ENCODE data around the gene HOXA9. TPM values are rescaled to one million over a fixed set of nuclear protein-coding genes. Genes with fewer than 3 reads are reported as not detected.

The HOXA9 gene
- total RNA-seq, 1 donor from 2014 or later = 9.6 TPM

DNA sequence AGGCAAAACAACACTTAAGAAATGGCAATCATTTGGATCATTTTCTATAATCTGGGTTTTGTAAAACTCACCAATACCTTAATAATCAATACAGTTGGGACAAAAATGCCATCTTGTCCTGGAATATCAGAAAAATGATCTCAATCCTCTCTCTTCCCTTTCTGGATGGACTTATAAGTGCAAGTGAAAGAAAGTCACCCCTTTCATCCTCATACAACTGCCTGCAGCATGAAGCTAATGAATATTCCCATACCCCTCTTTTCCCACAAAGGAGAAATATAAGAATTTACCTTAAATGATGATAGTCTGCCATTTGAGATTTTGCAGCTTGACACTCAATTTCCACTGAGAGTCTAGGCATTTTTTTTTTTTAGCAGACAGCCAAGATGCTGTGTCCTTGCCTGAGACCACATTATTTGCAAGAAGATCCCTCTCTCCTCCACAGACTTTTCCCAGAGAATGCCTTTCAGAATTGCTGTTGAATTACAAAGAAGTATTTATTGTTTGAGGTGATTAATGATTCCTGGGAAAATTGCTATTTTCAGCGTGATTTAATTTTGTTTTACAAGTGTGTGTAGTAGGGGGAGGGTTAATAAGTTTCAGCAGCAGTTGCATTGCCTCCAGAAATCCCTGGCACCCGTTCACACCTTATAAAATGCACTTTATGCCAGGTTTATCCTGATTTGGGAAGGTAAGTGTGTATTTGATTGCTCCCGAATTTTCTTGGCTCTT is 38.6 kb downstream of the HOXA9 start:
- DNase-seq = no peak

DNA sequence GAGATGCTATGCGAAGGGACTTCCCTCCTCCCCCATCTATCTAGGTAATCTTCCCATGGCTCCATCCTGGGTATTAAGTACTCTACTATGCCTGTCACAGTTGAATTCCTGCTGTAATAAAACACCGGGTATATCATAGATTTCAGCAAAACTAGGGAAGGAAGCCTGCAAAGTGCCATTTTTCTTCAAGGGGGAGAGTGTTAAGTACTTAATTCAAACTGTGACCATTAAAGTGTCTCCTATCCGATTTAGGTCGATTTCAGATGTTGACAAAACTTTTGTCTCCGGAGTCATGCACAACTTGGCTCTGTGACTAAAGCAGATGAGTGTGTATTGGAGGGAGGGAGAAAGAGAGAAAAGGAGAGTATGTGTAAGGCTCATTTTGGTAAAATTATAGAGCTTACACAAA is 39.3 kb downstream of the HOXA9 start:
- DNase-seq = no peak

DNA sequence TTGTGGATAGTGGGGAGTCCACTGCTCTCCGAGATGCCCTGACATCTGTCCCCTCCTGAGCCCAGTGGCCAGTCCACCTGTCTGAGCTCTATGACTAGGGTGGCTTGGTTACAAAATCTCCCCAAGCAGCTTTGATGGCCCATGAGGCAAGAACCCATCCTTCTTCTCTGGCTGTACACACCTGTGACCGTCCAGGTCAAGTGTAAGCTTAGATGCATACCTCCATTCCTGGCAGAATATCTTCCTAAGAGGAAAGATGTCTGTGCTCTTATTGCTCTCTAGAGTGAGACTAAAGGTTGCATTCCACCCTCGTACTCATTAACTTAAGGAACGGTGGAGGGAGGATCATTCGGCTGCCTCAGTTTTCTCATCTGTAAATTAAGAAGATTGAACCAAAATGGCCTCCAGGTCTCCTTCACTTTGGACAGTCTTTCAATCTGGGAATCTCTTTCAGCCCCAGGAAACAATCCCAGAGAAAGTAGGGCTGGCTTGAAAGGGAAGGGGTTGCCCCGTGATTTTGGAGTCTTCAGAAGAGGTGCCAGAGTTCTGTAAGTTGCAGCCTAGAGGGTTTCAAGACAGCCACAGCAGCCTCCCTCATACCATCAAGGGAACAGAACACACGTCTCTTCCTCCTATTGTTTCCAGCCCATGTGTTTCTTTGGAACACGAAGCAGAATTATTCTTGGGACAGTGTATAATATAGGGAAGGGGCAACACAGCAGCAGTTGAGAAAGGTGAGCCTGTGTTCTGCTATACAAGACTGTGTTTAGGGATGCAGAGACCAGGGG is 40.2 kb downstream of the HOXA9 start:
- DNase-seq = no peak

DNA sequence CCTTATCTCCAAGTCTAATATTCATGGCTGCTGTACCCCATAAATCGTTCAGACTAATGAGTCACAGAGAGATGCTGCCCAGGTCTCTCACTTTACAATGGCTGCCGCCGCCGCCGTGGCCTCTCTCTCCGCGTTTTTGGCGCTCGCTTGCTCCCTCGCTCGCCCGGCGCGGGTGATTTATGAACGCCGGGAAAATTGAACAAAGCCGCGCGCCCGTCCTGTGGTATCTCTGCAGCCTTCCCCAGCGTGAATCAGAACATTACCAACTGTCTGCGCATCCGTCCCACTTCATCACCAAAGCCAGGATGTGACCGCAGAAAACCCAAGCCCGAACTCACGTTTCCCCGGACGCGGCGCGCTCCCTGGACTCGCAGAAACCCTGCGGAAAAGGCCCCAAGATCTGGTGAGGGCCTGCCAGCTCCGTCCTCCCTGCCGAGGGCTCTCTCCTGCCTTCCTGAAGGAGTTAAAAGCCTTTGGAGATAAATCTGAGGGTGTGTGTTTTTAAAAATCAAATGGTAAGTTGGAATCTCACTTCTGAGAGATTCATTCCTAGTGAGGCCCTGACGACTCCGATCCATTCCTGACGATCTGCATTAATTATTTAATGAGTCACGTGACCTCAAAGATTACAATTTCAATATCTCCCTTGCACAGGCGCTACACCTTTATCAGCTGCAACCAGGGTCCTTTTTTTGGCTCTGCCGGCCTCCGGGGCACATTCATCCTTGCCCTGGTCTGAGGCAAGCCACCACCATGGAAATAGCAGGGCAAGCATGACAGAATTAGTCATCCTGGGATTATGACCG is 41.0 kb downstream of the HOXA9 start:
- no peak for DNase-seq

DNA sequence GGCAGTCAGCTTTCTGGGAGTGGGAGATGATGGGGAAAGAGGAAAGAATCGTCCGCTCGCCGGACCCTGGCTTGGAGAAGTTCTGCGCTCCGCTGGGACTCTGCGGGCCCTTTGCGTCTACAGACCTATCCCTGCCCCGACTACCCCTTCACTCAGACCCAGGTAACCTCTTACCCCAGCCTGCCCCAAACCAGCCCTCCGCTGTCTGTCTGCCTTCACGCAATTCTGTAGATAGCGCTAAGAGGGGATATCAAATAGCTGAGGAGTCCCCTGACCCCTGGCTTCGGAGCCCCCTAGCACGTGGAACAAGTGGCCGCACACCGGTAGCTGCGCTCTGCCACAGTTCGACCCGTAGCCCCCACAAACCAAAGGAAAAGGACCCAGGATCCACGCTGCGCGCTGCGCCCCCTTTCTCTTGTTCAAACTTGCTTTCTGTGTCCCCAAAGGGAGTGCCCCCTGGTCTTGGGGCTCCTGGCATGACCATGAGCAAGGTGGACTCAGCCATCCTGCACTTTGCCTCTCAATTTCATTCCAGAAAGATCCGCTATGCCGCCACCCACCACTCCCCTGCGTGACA is 41.8 kb downstream of the HOXA9 start:
- no peak for DNase-seq

DNA sequence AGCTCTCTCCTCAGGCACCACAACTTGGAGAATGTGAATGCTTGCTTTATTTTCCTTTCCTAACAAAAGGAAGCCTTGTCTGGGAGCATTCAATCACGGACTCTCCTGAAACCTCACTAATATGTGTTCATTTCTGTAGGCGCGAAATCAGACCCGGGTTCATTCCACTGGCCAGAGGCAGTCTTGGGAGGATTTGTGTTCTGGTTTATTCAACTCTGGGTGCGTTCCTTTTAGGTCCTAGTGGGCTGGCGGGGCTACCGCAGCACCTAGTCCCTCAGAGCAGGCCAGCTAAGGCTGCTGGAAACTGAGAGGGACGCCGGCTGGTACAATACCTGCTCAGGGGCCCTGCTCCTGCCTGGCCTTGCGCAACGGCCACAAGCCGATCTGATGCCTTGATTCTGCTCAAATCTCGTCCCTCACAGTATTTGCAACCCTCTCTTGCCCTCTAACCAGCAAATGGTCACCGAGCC is 42.3 kb downstream of the HOXA9 start:
- DNase-seq = no peak

DNA sequence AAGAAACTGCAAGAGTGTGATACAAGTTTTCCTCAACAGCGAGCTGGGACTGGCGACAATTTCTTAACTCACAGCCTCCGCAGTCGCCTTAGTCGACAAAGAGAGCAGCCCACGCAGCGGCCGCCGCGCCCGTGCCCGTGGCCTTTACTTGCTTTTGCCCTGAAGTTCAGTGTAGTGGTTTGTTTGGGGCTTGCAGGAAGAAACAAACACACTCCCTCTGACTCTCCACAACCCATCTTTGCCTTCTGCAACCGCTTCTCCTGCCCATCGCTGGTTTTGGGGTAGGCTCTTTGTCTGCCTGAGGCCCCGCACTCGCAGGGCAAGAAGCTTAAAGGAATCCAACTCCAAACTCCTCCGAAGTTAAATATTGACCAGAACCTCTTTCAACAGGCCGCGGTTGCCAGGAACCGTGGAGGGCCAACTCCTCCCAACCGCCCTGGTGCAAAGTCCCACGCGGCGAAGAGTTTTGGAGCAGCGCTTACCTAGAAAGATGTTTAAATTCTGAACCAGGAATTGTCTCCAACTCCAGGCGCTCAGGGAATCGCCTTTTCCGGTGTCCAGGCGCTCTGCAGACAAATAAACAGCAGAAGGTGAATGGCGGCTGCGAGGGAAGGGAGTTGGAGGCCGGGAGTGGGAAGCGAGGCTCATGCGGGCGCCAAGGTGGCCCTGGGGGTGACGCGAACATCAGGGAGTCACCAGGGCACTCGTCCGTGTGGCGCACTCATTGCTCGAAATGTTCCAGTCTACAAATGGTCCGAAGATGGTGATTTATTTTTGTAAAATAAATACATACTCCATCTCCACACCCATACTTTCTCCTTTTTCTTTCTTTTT is 43.0 kb downstream of the HOXA9 start:
- DNase-seq = no peak

DNA sequence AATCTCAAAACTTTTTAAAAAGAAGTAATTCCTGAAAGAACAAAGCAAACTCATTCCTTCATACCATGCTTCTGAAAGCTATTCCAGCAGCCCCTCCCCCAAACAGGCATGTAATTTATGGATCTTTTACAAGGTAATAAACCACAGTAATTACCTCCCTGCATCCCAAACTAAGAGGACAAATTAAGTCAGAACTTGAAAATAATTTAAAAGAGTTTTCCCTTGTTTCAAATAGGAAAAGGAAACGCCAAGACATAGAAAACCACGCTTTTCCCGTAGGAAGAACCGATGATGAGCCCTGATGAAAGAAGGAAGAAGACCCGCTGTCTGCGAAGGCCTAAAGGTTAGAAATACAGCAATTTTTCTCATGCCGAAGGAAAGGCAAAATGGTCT is 43.7 kb downstream of the HOXA9 start:
- DNase-seq = no peak

DNA sequence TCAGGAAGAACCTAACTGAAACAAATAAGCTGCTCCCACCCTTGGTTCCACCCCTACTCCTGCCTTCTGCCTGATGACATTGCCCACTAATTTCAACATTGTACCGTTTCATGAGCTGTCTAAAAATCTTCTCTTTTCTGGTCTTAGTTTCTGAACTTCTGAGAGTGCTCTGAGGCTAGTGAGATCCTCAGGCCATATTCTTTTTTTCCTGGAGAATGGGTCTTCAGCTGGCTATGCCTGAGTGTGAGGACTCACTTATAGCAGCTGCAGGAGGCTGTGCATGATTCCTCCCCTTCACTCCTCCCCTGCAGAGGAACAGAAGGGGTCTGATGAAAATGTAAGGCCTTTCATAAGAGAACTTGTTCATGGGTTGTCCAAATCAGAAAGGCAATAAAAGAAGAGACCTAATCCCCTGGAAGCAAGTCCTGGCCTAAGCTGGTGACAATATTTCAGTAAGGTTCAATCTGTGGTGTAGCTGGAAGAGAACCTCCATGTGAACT is 45.9 kb downstream of the HOXA9 start:
- DNase-seq = no peak

DNA sequence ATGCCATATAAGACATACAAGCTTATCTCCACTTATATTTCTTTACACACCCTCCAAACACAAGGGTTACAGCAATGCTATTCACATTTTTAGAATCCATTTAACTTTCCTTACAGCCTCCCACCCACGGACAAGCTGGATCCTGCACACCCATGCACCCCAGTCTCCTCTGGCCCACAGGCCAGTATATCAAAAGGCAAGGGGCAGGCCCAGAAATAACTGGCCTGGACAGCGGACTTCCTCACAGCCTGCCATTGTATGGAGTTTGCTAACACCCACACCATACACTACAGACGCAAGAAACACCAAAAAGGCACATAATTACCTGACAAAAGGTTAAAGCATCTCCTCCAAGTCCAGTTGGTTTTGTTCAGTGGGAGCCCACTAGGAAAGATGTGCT is 46.8 kb downstream of the HOXA9 start:
- DNase-seq = no peak

DNA sequence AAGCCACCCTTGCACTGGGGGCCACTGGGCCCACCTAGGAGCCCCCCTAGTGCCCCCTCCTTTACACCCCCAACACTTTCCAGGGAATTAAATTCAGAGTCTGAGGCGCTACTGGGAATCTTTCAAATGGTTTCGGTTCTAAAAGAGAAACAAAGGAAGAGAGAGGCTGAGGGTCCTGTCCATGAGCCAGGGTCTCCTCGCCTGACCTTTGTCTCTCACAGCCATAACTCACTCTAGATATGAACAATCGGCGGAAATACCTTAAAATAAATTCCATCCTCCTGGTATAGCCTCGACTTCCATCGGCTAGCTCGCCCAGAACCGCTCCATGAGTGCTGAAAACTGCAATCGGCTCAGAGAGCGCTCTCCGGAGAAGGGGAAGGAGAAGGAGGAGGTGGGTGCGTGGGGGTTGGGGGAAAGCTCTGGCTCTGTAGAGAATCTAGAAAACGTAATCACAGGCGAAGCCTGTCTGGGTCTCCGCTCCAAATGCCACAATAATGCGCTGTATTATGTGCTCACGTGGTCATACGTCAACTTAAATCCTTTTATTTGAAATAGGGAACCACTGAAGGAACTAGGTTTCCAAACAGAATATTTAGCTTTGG is 47.3 kb downstream of the HOXA9 start:
- DNase-seq = no peak

DNA sequence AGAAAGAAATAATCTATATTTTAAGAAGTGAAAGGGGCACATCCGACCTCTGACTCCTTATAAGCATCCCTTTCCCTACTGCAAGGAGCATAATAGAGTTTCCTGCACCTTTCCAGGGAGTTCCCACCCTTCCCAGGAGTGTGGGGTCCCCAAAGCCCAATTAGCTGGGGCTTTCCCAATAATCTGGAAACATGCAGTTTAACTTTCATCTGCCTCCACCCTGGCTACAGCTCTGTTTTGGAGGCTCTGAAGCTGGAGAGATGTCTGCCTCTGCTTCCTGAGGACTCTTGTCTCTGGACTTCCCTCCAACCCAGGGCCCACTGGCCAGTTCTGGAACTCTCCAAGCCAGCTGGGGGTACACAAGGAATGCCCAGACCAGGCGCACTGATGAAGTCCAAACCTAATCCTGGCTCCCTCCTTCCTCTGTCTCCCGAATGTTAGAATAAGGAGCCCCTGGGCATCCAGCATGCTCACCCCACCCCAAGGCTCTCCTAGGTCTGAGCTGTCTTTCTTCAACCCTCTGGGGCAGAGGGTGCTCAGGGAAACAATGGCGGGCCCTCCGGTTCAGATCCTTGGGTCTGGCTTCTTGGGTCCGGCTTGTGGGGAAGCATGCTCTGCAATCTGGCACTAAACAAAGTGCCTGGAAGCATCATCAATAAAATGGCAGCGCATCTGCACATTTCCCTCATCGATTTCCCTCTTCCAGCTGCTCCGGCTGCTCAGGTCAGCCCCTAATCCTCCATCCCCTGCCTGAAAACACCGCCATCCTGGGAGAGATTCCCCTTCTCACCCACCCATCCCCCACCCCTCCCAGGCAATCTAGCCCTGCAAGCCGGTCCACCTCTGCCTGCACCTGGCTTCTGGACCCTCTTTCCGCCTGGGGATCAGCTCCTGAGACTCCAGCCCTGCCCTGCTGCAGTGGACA is 48.1 kb downstream of the HOXA9 start:
- no peak for DNase-seq

DNA sequence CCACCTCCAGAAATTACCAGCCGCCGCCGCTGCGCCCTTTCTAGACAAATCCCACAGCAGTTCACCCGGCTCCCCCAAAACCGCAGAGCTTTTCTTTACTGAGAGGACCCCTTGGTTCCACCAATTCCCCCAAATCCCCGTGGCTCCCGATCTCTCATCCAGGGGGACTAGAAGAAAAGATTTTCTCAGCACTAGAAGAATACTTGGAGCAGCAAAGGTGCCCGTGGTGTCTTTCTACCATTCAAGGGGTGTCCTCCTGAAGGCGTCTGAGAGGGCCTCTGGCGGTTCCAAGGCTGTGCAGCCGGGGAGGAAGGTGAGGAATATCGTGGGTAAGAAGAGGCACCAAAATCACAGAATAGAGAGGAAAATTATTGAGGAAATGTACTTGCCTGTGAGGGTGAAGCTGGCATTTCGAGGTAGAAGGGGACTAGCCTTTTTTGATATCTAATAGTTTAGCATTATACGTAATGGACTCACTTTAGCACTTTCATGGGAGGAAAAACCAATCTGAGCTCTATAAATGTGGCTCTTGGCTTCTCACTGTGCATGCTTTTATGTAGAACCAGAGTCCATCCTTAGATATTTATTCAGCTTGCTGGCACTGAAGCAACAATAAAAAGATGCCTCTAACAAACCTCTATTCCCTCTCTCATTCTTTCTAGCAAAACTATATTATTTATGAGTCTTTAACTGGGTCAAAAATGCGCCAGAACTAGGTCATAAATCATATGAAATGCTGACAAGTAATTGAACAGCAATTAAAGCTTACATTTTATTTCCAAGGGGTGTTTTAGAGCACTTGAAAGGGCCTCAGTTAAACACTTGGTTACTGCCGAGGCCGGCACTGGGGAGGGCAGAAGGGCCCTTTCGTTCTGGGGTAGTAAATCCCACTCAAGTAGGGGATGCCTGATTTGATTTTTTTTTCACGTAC is 49.0 kb downstream of the HOXA9 start:
- no peak for DNase-seq

DNA sequence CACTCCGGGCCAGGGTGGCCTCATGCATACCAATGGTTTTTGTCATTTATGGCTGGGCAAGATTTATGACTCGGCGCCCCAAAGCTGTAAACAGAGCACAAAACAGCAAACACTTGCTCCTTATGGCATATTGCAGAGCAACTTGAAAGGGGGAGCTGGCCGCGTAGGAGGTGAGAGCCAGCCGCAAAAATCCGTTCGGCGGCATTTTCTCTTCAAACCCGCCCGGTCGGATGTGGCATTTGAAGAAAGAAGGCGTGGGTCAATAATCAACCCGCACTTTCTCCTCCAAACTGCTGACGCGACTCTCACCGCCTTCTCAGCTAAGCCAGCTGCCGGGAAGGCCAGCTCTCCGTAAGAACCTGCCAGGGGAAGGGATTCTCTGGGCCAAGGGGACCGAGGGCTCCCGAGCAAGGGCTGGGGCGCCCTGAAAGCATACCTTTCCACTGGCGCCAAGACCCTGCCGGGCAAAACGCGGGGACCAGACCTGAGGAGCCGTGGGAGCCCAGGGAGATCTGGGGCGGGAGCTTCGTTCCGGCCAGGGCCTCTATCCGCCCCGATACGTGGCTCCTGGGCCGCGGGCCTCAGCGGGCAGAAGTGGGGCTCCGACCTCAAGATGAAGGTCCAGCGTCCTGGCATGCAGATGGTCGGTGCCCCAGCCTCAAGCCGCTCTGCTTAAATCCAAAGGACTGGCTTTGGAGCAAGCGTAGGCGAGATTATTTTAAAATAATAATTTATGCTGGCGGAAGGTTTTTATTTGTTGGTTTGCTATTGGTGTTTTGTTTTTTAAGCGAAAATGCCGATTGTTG is 49.9 kb downstream of the HOXA9 start:
- no peak for DNase-seq

DNA sequence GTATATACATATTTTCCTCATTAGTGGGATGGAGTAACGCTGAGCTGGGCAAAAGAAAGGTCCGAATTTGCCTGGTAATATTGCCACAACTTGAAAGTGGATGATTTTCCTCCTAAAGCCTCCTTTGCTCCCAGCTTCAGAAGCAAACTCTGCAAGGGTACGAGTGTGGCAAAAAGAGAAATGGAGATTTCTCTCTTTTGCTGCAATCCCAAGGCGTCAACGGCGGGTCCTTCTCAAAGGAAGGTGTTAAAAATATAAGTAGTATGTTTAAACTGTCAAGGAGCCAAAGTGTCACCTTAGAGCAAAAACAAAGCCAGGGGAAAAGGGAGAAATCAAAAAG is 50.5 kb downstream of the HOXA9 start:
- DNase-seq = no peak

DNA sequence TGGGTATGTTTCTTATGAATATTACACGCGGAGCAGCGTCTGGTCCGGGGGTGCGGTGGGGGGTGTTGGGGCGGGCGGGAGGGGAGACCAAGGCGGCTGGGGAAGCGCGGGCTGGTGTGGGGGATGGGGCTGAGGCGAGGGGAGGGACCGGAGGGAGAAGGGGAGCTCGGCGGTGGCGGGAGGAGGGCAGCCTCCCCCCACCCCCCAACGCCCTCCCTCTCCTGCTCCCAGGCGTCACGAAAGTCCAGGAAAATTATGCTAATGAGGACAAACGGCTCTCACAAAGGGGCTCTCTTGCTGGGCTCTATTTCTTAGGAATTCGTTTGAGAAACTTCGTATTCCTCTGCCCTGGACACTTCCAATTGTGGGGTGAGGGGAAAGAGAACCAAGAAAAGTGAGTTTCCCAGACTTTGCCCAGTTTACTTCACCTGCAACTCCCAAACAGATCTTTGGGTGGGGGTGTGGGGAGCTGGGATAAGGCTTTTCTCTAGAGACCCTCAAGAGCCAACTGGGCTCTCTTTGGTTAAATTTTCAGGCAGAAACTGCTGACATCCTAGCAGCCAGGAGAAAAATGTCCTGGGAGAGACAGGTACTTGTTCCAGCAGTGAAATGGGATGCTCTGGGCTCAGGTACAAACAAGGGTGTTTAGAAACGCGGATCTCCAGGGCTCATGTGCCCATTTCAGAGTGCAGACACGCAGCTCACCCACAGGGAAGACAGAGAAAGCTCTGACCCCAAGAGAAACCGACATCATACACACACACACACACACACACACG is 51.2 kb downstream of the HOXA9 start:
- no peak for DNase-seq
